A673 (cell line): ENCODE results near the gene RDH11. TPM values are rescaled to one million over a fixed set of nuclear protein-coding genes. Genes with fewer than 3 reads are reported as not detected.

Source experiments
- BruUV-seq: library from RNA; stranded (reverse); fragments of 400-500 nt; replicated peaks from 2 replicates; lab custom pipeline; 2021; lab: Mats Ljungman, UMichigan
- CTCF ChIA-PET: fragments of 300-600 bp; sonication (Branson Sonifier 250); formaldehyde crosslinking; loops from one replicate; lab custom pipeline; 2022; ENCODE audit warnings: antibody characterized with exemption; lab: Charles Lee
- POLR2A ChIA-PET: fragments of 300-600 bp; sonication (Branson Sonifier 250); formaldehyde crosslinking; loops from one replicate; lab custom pipeline; 2022; ENCODE audit warnings: antibody characterized with exemption; ENCODE audit not compliant: low non-redundant PET; lab: Charles Lee
- DNase-seq: peaks from one replicate; pipeline ENCODE4 v3.0.0-alpha.2; 2015; ENCODE audit warnings: low spot score
- H3K27ac ChIP-seq: fragments of 200-600 bp; sonication (generic); 2 replicates; pipeline ENCODE4 v1.5.1; 2016; ENCODE audit warnings: mixed run types, low read depth, mild to moderate bottlenecking, mixed read lengths, antibody characterized with exemption, low read length; ENCODE audit not compliant: poor library complexity, severe bottlenecking
- H3K27me3 ChIP-seq: fragments of 200-600 bp; sonication (generic); replicated peaks from 2 replicates; pipeline ENCODE4 v1.6.1; 2017; ENCODE audit warnings: mixed run types, low read depth, mild to moderate bottlenecking, mixed read lengths, antibody characterized with exemption, low read length; ENCODE audit not compliant: insufficient read depth, poor library complexity
- H3K36me3 ChIP-seq: fragments of 200-600 bp; sonication (generic); 2 replicates; pipeline ENCODE4 v1.6.1; 2016; ENCODE audit warnings: mixed run types, mild to moderate bottlenecking, mixed read lengths, antibody characterized with exemption, low read length; ENCODE audit not compliant: insufficient read depth, poor library complexity, severe bottlenecking
- H3K4me1 ChIP-seq: fragments of 200-600 bp; sonication (generic); 2 replicates; pipeline ENCODE4 v1.6.1; 2017; ENCODE audit warnings: mixed run types, mild to moderate bottlenecking, mixed read lengths, antibody characterized with exemption, low read length; ENCODE audit not compliant: insufficient read depth, poor library complexity, severe bottlenecking
- H3K4me3 ChIP-seq: fragments of 200-600 bp; sonication (generic); 2 replicates; pipeline ENCODE4 v1.5.1; 2016; ENCODE audit warnings: low read depth, mixed run types, mild to moderate bottlenecking, mixed read lengths, low read length; ENCODE audit not compliant: poor library complexity, severe bottlenecking
- H3K9me3 ChIP-seq: fragments of 200-600 bp; sonication (generic); 2 replicates; pipeline ENCODE4 v1.6.1; 2016; ENCODE audit warnings: mixed run types, low read depth, mild to moderate bottlenecking, mixed read lengths, antibody characterized with exemption, low read length; ENCODE audit not compliant: poor library complexity, severe bottlenecking
- EZH2 ChIP-seq: fragments of 200-600 bp; sonication (generic); IDR thresholded peaks from 2 replicates; pipeline ENCODE4 v1.6.1; 2017; ENCODE audit warnings: borderline replicate concordance, low read depth, mild to moderate bottlenecking, mixed read lengths, antibody characterized with exemption, low read length; ENCODE audit not compliant: poor library complexity, severe bottlenecking
- intact Hi-C: fragments of 100-400 bp; cut with micrococcal nuclease; formaldehyde crosslinking; loops from one replicate; pipeline ENCODE4 v1.10.0; 2022; ENCODE audit not compliant: unreplicated experiment
- total RNA-seq: library from RNA; stranded (reverse); gene quantifications from 2 replicates; pipeline ENCODE4 v1.2.3, GENCODE V29; 2021
- TF ChIP-seq, protein P1 (sequence below): fragments of 300-800, 200-600 bp; sonication (generic); conservative IDR thresholded peaks from 2 replicates; pipeline ENCODE4 v1.5.1; 2017; ENCODE audit warnings: low read depth, mild to moderate bottlenecking, antibody characterized with exemption, low read length, moderate library complexity, mixed read lengths

Gene RDH11
- total RNA-seq, 1 experiment from 2014 or later, result 107 TPM

- H3K4me3 ChIP-seq, result no peak overlapping the region
- ChIA-PET CTCF (no interaction called here), POLR2A (interaction anchor here (0.6 kb wide), 1 partner anchor 51 kb away, joined by 3 read pairs; no protein-coding TSS in a partner anchor)
- H3K9me3 ChIP-seq, result no peaks in the 10 kb centered on the region
- H3K4me1 ChIP-seq, result no peaks in the 10 kb centered on the region
- H3K27me3 ChIP-seq, result no peaks in the 10 kb centered on the region
- BruUV-seq, result no TSS peak
- intact Hi-C loops, result no loop called here
- H3K27ac ChIP-seq, result no peak overlapping the region
- DNase-seq, result no peak
- no peak for TF ChIP-seq EZH2
- TF ChIP-seq, protein P1, sequence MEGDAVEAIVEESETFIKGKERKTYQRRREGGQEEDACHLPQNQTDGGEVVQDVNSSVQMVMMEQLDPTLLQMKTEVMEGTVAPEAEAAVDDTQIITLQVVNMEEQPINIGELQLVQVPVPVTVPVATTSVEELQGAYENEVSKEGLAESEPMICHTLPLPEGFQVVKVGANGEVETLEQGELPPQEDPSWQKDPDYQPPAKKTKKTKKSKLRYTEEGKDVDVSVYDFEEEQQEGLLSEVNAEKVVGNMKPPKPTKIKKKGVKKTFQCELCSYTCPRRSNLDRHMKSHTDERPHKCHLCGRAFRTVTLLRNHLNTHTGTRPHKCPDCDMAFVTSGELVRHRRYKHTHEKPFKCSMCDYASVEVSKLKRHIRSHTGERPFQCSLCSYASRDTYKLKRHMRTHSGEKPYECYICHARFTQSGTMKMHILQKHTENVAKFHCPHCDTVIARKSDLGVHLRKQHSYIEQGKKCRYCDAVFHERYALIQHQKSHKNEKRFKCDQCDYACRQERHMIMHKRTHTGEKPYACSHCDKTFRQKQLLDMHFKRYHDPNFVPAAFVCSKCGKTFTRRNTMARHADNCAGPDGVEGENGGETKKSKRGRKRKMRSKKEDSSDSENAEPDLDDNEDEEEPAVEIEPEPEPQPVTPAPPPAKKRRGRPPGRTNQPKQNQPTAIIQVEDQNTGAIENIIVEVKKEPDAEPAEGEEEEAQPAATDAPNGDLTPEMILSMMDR, result no peak
- peaks cover 27% of the 10 kb centered on the region for H3K36me3 ChIP-seq
Observed at GRCh38 chr14:67644428-67644827, 51.1 kb downstream of the RDH11 start.

DNA sequence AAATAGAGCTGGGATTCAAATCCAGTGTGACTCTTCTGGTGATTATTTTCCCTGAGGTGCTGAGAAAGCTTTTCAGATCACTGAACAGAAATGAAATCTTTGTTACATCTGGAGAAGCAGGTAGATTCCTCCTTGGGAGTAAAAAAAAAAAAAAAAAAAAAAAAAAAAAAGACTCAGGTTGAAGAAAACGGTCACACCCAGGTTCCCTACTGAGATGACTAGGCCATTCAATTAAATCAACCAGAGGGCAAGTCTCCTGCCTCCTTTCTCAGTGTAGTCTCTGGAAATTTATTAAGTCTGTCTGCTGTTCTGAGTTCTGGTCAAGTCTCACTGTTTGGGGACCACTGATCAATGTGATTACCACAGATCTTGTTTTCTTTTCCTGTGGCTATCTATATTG lies 51.9 kb downstream of the RDH11 start:
- H3K27me3 ChIP-seq, result no peaks in the 10 kb centered on the region
- TF ChIP-seq, protein P1, result no peak
- no peak for TF ChIP-seq EZH2
- H3K27ac ChIP-seq, result no peak overlapping the region
- ChIA-PET POLR2A (no interaction called here), CTCF (no interaction called here)
- BruUV-seq, result no TSS peak
- no peaks in the 10 kb centered on the region for H3K9me3 ChIP-seq
- peaks cover 20% of the 10 kb centered on the region for H3K36me3 ChIP-seq
- no peak for DNase-seq
- intact Hi-C loops, result no loop called here
- H3K4me3 ChIP-seq, result no peak overlapping the region
- no peaks in the 10 kb centered on the region for H3K4me1 ChIP-seq

DNA sequence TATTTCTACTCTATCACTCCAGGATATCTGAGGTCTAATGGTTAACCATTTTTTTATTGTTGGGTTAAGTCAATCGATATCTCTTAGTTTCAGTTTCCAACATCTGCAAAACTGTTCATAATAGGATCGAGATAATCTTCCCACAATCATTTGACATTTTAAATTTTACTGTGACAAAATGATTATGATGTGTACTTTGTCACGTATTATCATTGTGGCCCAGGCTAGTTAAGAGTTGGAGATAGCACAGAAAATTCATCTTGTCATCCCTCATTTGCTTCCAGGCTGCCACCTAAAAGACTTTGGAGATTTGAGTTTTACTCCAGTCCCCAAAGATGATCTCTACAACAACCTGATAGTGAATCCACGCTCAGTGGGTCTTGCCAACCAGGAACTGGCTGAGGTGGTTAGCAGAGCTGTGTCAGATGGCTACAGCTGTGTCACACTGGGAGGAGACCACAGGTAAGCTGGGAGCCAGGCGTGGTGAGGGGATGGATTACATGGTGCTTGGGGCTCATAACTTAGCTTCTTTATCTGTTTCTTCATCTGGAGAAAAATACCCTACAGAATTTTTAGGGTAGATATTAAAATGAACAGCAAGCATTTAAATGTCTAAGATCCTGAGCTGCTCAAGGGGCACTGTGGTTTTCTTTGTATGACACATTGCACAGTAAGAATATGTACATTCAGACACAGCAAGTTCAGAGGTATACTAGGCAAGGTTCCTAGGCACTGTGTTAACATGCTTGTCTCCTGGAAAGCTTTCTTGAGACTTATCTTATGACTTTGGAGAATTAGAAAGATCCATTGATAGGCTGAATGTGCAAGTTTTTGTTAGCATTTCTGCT lies 53.4 kb downstream of the RDH11 start:
- no peak for TF ChIP-seq EZH2
- TF ChIP-seq, protein P1, result no peak
- Histone ChIP-seq H3K36me3 (peaks cover 5% of the 10 kb centered on the region), H3K4me1 (no peaks in the 10 kb centered on the region), H3K9me3 (no peaks in the 10 kb centered on the region), H3K27ac (no peak overlapping the region), H3K27me3 (no peaks in the 10 kb centered on the region), H3K4me3 (no peak overlapping the region)
- intact Hi-C loops, result no loop called here
- ChIA-PET CTCF (no interaction called here), POLR2A (no interaction called here)
- BruUV-seq, result no TSS peak
- DNase-seq, result no peak
